IPS-11a (cell line): ENCODE data around the gene GALNT16.
A peak's percentile ranks its signal among the peaks of the same experiment; 100 is the strongest.

ENCODE experiments used
- H3K4me3 ChIP-seq: one replicate; pipeline ENCODE4 v1.5.1; 2013; ENCODE audit warnings: low read depth, low read length, control low read depth

GALNT16 gene

DNA sequence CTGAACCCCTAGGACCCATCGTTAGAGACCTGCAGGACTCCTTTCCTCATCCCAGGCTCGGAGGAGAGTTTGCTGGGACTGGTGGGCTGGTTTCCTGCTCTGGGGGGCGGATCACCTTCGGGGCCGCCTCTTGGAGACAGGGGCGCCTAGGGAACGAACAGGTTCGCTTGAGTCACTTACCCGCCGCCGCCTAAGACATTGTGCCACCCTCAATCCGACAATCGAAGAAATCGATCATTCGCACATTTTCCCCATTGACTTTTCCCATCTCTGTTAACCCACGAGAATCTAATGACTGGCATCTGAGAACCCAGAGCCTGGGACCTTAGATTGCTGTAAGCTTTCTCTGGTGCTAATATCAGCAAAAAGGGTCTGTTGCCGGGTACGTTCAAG is 138.9 kb downstream of the GALNT16 start:
- peak overlapping the region; percentile 95 for H3K4me3 ChIP-seq

- peak overlapping the region; percentile 95 for H3K4me3 ChIP-seq
Observed at GRCh38 chr14:69399750-69400149, 139.8 kb downstream of the GALNT16 start.

- no peak overlapping the region for H3K4me3 ChIP-seq
Observed at GRCh38 chr14:69400154-69400553, 140.2 kb downstream of the GALNT16 start.

DNA sequence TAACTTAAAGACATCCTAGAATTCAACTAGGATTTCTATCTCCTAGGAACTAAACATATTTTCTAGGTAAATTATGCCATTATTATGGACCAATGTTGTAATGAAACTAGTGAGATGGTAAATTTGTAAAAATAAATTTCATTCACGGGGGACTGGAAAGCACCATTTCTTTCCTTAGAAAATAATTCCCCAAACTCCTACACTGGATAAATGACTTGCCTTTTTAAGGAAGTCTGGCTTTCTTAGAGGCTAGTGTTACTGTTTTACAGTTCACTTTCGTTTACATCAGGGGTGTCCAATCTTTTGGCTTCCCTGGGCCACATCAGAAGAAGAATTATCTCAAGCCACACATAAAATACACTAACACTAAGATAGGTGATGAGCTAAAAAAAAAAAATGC is 141.9 kb downstream of the GALNT16 start:
- H3K4me3 ChIP-seq: no peak overlapping the region

DNA sequence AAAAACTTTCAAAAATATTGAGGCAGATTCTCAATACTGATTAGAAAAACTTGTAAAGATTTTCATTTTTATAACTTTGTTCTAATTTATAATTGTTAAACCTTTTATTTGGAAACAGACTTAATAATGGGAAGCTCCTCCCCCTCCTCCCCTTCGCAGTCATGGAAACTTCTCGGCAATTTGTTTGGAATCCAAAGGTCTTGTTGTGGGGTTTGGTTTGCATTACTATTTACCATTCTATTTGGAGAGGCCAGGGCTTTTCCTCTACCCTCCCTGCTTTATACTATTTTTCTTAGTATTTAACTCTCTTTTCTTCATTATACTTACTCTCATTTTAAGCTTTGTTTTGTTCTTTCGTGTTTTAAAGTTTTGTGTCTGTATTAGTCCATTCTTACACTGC is 144.5 kb downstream of the GALNT16 start:
- H3K4me3 ChIP-seq: no peak overlapping the region

DNA sequence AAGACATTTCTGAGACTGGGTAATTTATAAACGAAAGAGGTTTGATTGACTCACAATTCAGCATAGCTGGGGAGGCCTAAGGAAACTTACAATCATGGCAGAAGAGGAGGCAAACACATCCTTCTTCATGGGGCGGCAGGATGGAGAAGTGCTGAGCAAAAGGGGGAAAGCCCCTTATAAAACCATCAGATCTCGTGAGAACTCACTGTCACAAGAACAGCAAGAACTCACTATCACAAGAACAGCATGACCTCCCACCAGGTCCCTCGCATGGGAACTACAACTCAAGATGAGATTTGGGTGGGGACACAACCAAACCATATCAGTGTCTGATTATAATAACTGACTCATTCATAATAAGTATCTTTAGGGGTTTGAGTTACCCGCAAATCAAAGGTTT is 144.9 kb downstream of the GALNT16 start:
- no peak overlapping the region for H3K4me3 ChIP-seq

- H3K4me3 ChIP-seq: no peak overlapping the region
Observed at GRCh38 chr14:69405762-69406161, 145.8 kb downstream of the GALNT16 start.
